Mesenchymal stem cell (in vitro differentiated cells and primary cell): ENCODE data around the gene INSC.

Source experiments
- DNase-seq: peaks from one replicate; pipeline ENCODE4 v3.0.0-alpha.2; 2013
- H2AFZ ChIP-seq: one replicate; pipeline ENCODE4 v1.6.1; 2013; ENCODE audit warnings: low read depth, mild to moderate bottlenecking, control low read depth, inconsistent platforms, low read length, moderate library complexity
- H2AK5ac ChIP-seq: 2 replicates; pipeline ENCODE4 v1.6.1; 2013; ENCODE audit warnings: low read length, moderate library complexity, mild to moderate bottlenecking, inconsistent platforms; ENCODE audit not compliant: severe bottlenecking
- H2BK120ac ChIP-seq: one replicate; pipeline ENCODE4 v1.6.1; 2013; ENCODE audit warnings: low read depth, mild to moderate bottlenecking, inconsistent platforms, low read length, moderate library complexity
- H2BK12ac ChIP-seq, 2 experiments: one replicate each; pipeline ENCODE4 v1.6.1; 2013; ENCODE audit warnings: inconsistent platforms in 2 of 2, low read length in 2 of 2, mild to moderate bottlenecking in 2 of 2, moderate library complexity in 2 of 2, control low read depth in 1 of 2
- H2BK15ac ChIP-seq: one replicate; pipeline ENCODE4 v1.6.1; 2013; ENCODE audit warnings: mild to moderate bottlenecking, low read depth, inconsistent platforms; ENCODE audit not compliant: poor library complexity, severe bottlenecking
- H2BK5ac ChIP-seq: 2 replicates; pipeline ENCODE4 v1.6.1; 2013; ENCODE audit warnings: low read depth, mild to moderate bottlenecking, low read length, control low read depth, inconsistent platforms; ENCODE audit not compliant: poor library complexity, severe bottlenecking
- H3K14ac ChIP-seq, 2 experiments: one replicate each; pipeline ENCODE4 v1.6.1; 2013; ENCODE audit warnings: inconsistent platforms in 2 of 2, low read length in 2 of 2, control low read depth in 1 of 2, mild to moderate bottlenecking in 1 of 2, moderate library complexity in 1 of 2
- H3K18ac ChIP-seq, 2 experiments: one replicate each; pipeline ENCODE4 v1.6.1; 2013; ENCODE audit warnings: inconsistent platforms in 2 of 2, low read length in 2 of 2, control low read depth in 1 of 2, low read depth in 1 of 2, mild to moderate bottlenecking in 1 of 2
- H3K23ac ChIP-seq, 2 experiments: one replicate each; pipeline ENCODE4 v1.6.1; 2013; ENCODE audit warnings: inconsistent platforms in 2 of 2, low read length in 2 of 2, mild to moderate bottlenecking in 2 of 2, moderate library complexity in 2 of 2, control low read depth in 1 of 2
- H3K27ac ChIP-seq: 2 replicates; pipeline ENCODE4 v1.5.1; 2013; ENCODE audit warnings: mild to moderate bottlenecking, moderate library complexity, low read length, control low read depth, inconsistent platforms; ENCODE audit not compliant: poor library complexity, severe bottlenecking
- H3K27me3 ChIP-seq, 2 experiments: 2 replicates each; pipeline versions ENCODE4 v1.6.1 to v1.7.0; 2013; ENCODE audit warnings: low read length in 2 of 2, mild to moderate bottlenecking in 2 of 2, moderate library complexity in 2 of 2, control low read depth in 1 of 2, inconsistent platforms in 1 of 2; ENCODE audit not compliant: control insufficient read depth in 1 of 2, insufficient read depth in 1 of 2
- H3K36me3 ChIP-seq, 2 experiments: 2 replicates each; pipeline versions ENCODE4 v1.6.1 to v1.7.0; 2013; ENCODE audit warnings: low read length in 2 of 2, control low read depth in 1 of 2, inconsistent platforms in 1 of 2, low read depth in 1 of 2, mild to moderate bottlenecking in 1 of 2; ENCODE audit not compliant: insufficient read depth in 2 of 2, control insufficient read depth in 1 of 2
- H3K4ac ChIP-seq, 2 experiments: one replicate each; pipeline ENCODE4 v1.6.1; 2013; ENCODE audit warnings: inconsistent platforms in 2 of 2, low read length in 2 of 2, mild to moderate bottlenecking in 2 of 2, moderate library complexity in 2 of 2, control low read depth in 1 of 2, low read depth in 1 of 2
- H3K4me1 ChIP-seq: 2 replicates; pipeline ENCODE4 v1.6.1; 2013; ENCODE audit warnings: low read depth, low read length, control low read depth; ENCODE audit not compliant: control insufficient read depth, insufficient read depth
- H3K4me2 ChIP-seq: 2 replicates; pipeline ENCODE4 v1.6.1; 2013; ENCODE audit warnings: low read length, mild to moderate bottlenecking, inconsistent platforms; ENCODE audit not compliant: poor library complexity, severe bottlenecking
- H3K4me3 ChIP-seq, 2 experiments: 2 replicates each; pipeline versions ENCODE4 v1.5.1 to v1.7.0; 2013; ENCODE audit warnings: low read length in 2 of 2, mild to moderate bottlenecking in 2 of 2, control low read depth in 1 of 2, low read depth in 1 of 2; ENCODE audit not compliant: insufficient read depth in 1 of 2
- H3K79me1 ChIP-seq: replicated peaks from 2 replicates; pipeline ENCODE4 v1.6.1; 2013; ENCODE audit warnings: mild to moderate bottlenecking, control low read depth, low read length, inconsistent platforms; ENCODE audit not compliant: poor library complexity, severe bottlenecking
- H3K9ac ChIP-seq: 2 replicates; pipeline ENCODE4 v1.7.0; 2013; ENCODE audit warnings: mild to moderate bottlenecking, low read length, moderate library complexity
- H3K9me3 ChIP-seq: 2 replicates; pipeline ENCODE4 v1.7.0; 2013; ENCODE audit warnings: mild to moderate bottlenecking, low read length; ENCODE audit not compliant: control insufficient read depth
- H4K8ac ChIP-seq: one replicate; pipeline ENCODE4 v1.6.1; 2013; ENCODE audit warnings: inconsistent platforms, mild to moderate bottlenecking, low read length, moderate library complexity
- H4K91ac ChIP-seq: one replicate; pipeline ENCODE4 v1.6.1; 2013; ENCODE audit warnings: mild to moderate bottlenecking, low read length, inconsistent platforms
- WGBS: methylation state at CpG from one replicate; pipeline ENCODE4 v1.1.7; 2013; ENCODE audit warnings: mixed read lengths; 5-methylcytosine and 5-hydroxymethylcytosine counted together

Gene INSC

DNA sequence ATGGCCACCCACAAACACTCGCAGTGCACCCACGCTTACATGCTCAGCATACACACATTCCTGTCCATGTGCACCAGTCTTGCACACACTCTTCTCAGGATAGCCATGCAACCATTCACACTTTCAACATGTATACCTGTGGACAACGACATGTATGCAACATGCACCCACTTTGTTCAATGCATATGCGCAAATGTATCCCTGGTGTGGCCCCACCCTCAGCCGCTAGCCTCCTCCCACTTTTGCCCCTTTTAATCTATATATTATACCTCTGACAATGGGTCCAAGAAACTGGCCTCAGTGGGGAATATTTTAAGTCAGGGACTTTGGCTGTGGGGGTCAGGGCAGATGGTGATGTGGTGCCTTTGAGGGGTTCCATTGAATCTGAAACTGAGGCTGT is 963 bp downstream of the INSC start:
- Histone ChIP-seq H2BK120ac (no peak overlapping the region), H2AK5ac (no peak overlapping the region), H3K27me3 (peaks cover 6 to 28% of the 10 kb centered on the region in 2 experiments), H4K8ac (no peak overlapping the region), H3K23ac (no peak overlapping the region), H3K4me2 (no peak overlapping the region), H3K36me3 (no peaks in the 10 kb centered on the region), H2BK12ac (peak overlapping the region in 1 of 2 experiments; percentile 3), H3K4me1 (peaks cover 10% of the 10 kb centered on the region), H2BK15ac (no peak overlapping the region), H3K27ac (no peak overlapping the region), H3K4me3 (no peak overlapping the region), H3K14ac (no peak overlapping the region), H2BK5ac (no peak overlapping the region), H3K18ac (peak overlapping the region in 1 of 2 experiments; percentile 15), H3K9ac (no peak overlapping the region), H2AFZ (no peak overlapping the region), H3K9me3 (no peaks in the 10 kb centered on the region), H3K4ac (no peak overlapping the region), H4K91ac (peak overlapping the region; percentile 67), H3K79me1 (no peaks in the 10 kb centered on the region)
- DNase-seq: no peak
- WGBS: 95% methylated on average over 4 of the region's 5 CpGs

- peak overlapping the region in 1 of 2 experiments; percentile 23 for H3K14ac ChIP-seq
- H3K9me3 ChIP-seq: no peaks in the 10 kb centered on the region
- 86% methylated on average over 4 of the region's 4 CpGs for WGBS
- no peak overlapping the region for H2BK15ac ChIP-seq
- peak overlapping the region in 1 of 2 experiments; percentile 52 for H2BK12ac ChIP-seq
- H2BK120ac ChIP-seq: peak overlapping the region; percentile 78
- no peaks in the 10 kb centered on the region for H3K36me3 ChIP-seq
- no peak overlapping the region for H3K9ac ChIP-seq
- no peak overlapping the region for H3K4me2 ChIP-seq
- no peak overlapping the region for H2BK5ac ChIP-seq
- no peak overlapping the region for H2AK5ac ChIP-seq
- no peaks in the 10 kb centered on the region for H3K79me1 ChIP-seq
- DNase-seq: no peak
- no peak overlapping the region for H3K4me3 ChIP-seq
- H4K91ac ChIP-seq: no peak overlapping the region
- H3K27ac ChIP-seq: no peak overlapping the region
- H3K23ac ChIP-seq: no peak overlapping the region
- no peak overlapping the region for H3K18ac ChIP-seq
- peaks cover 10% of the 10 kb centered on the region for H3K4me1 ChIP-seq
- H3K27me3 ChIP-seq: peaks cover 6 to 28% of the 10 kb centered on the region in 2 experiments
- peak overlapping the region in 1 of 2 experiments; percentile 37 for H3K4ac ChIP-seq
- no peak overlapping the region for H4K8ac ChIP-seq
- H2AFZ ChIP-seq: no peak overlapping the region
Measured at GRCh38 chr11:15117751-15118150, 3.0 kb downstream of the INSC start.

DNA sequence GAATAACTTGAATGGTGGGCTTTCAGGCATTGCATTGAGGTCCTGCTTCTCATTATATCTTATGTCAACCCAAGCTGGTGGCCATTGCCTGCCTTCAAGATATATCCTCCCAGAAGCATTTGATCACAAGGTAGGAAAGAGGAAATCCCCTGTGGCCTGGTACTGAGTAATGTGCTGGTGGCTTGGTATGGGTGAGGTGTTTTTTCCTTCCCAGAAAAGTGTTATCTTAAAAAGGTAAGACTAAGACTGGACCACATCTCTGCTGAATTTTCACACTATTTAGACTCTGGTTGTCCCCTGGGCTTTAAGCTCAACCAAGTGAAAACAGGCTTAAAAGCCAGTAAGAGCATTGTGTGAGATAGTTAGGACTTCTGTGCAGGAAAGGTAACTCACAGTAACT is 3.7 kb downstream of the INSC start:
- no peak overlapping the region for H2AK5ac ChIP-seq
- no peak overlapping the region for H4K8ac ChIP-seq
- H2BK120ac ChIP-seq: no peak overlapping the region
- H2BK15ac ChIP-seq: no peak overlapping the region
- H3K4me1 ChIP-seq: peaks cover 10% of the 10 kb centered on the region
- no peak overlapping the region for H3K9ac ChIP-seq
- H3K14ac ChIP-seq: no peak overlapping the region
- H3K79me1 ChIP-seq: no peaks in the 10 kb centered on the region
- no peaks in the 10 kb centered on the region for H3K36me3 ChIP-seq
- H2BK5ac ChIP-seq: no peak overlapping the region
- no peaks in the 10 kb centered on the region for H3K9me3 ChIP-seq
- no peak overlapping the region for H2BK12ac ChIP-seq
- H3K4me3 ChIP-seq: no peak overlapping the region
- H3K27ac ChIP-seq: no peak overlapping the region
- no peak overlapping the region for H3K4me2 ChIP-seq
- peaks cover 6 to 28% of the 10 kb centered on the region in 2 experiments for H3K27me3 ChIP-seq
- no peak overlapping the region for H2AFZ ChIP-seq
- no peak overlapping the region for H3K18ac ChIP-seq
- no peak overlapping the region for H3K4ac ChIP-seq
- no peak overlapping the region for H3K23ac ChIP-seq
- no peak for DNase-seq
- H4K91ac ChIP-seq: no peak overlapping the region

DNA sequence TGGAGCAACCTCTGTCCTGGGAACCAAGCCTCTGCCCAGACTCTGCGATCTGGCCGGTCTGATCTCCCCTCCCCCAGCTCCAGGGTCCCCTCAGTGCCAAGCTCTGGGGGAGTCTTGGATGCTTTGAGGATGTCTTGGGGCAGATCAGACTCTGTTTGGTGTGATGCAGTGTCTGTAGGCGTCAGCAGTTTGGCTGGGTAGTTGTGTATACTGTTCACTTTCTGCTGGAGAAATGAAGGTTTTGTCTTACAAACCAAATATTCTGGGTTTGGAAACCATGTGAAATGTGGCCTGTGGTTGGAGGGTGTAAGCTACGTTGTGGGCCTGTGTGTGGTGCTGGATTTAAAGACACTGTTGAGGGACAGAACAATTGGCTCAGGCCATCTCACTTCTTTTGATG is 4.6 kb downstream of the INSC start:
- 93% methylated on average over 4 of the region's 4 CpGs for WGBS
- H2BK12ac ChIP-seq: no peak overlapping the region
- H3K14ac ChIP-seq: peak overlapping the region in 1 of 2 experiments; percentile 11
- peaks cover 12% of the 10 kb centered on the region for H3K4me1 ChIP-seq
- H4K91ac ChIP-seq: no peak overlapping the region
- no peaks in the 10 kb centered on the region for H3K36me3 ChIP-seq
- H3K9ac ChIP-seq: no peak overlapping the region
- H2BK5ac ChIP-seq: no peak overlapping the region
- H3K9me3 ChIP-seq: no peaks in the 10 kb centered on the region
- H4K8ac ChIP-seq: peak overlapping the region; percentile 62
- no peaks in the 10 kb centered on the region for H3K79me1 ChIP-seq
- peak overlapping the region; percentile 27 for H2BK120ac ChIP-seq
- no peak overlapping the region for H2AFZ ChIP-seq
- no peak overlapping the region for H3K27ac ChIP-seq
- no peak for DNase-seq
- H3K4ac ChIP-seq: peak overlapping the region in 1 of 2 experiments; percentile 67
- H2AK5ac ChIP-seq: no peak overlapping the region
- H3K23ac ChIP-seq: no peak overlapping the region
- no peak overlapping the region for H3K4me3 ChIP-seq
- H2BK15ac ChIP-seq: no peak overlapping the region
- no peak overlapping the region for H3K4me2 ChIP-seq
- peak overlapping the region in 1 of 2 experiments; percentile 58 for H3K18ac ChIP-seq
- peaks cover 6 to 26% of the 10 kb centered on the region in 2 experiments for H3K27me3 ChIP-seq
